Measurements from ENCODE around the gene GPC2. TPM values are rescaled to one million over a fixed set of nuclear protein-coding genes. Genes with fewer than 3 reads are reported as not detected.
"Not testable (repeated sequence)": the region's sequence is repeated elsewhere in the genome, so short reads cannot be mapped to it uniquely, and the experiment has no call there.

The GPC2 gene
- total RNA-seq, 1 experiment from 2014 or later: 17.9 TPM

- CTCF ChIA-PET: no interaction called here
- Histone ChIP-seq H3K4me2 (ENCODE audit: low read length) (no peak overlapping the region), H3K36me3 (ENCODE audit: control insufficient read depth in 1 of 2, insufficient read depth in 2 of 2, low read length in 2 of 2) (no peaks in the 10 kb centered on the region), H3K4me3 (replicated peaks in 1 of 2; ENCODE audit: low read depth in 1 of 2, low read length in 2 of 2) (no peak overlapping the region), H3K27me3 (ENCODE audit: insufficient read depth, low read length) (no peaks in the 10 kb centered on the region), H4K20me1 (ENCODE audit: insufficient read depth) (no peaks in the 10 kb centered on the region), H3K9ac (ENCODE audit: low read length) (no peak overlapping the region), H2AFZ (ENCODE audit: low read depth, low read length, poor library complexity, severe bottlenecking) (no peak overlapping the region), H3K9me2 (ENCODE audit: insufficient read depth) (no peaks in the 10 kb centered on the region), H3K4me1 (ENCODE audit: control insufficient read depth in 1 of 2, insufficient read depth in 2 of 2, low read length in 2 of 2) (peaks cover 0 to 4% of the 10 kb centered on the region in 2 experiments; a peak in 2 of 4 replicates), H3K79me2 (ENCODE audit: insufficient read depth, low read length) (no peaks in the 10 kb centered on the region), H3K27ac (ENCODE audit: low read depth, low read length) (no peak overlapping the region), H3K9me3 (ENCODE audit: control insufficient read depth in 1 of 2, insufficient read depth in 1 of 2, low read depth in 1 of 2, low read length in 2 of 2) (no peaks in the 10 kb centered on the region)
- no peak for ATAC-seq
- DNase-seq (ENCODE audit: low read depth, low spot score): no peak
- no peak for TF ChIP-seq EGR1 (IDR thresholded peaks at IDR 0.05; ENCODE audit: low read depth)
- no peak for TF ChIP-seq CTCF (IDR thresholded peaks at IDR 0.05 in 2 of 3, conservative IDR thresholded peaks at IDR 0.05 in 1 of 3; ENCODE audit: borderline replicate concordance in 1 of 3, insufficient read depth in 1 of 3, low read depth in 2 of 3, low read length in 2 of 3)
- TF ChIP-seq ELF1 (IDR thresholded peaks at IDR 0.05; ENCODE audit: borderline replicate concordance, low read depth): no peak
- BruUV-seq (replicated peaks): no TSS peak
- POLR2A ChIA-PET: no interaction called here
- intact Hi-C loops (cut with micrococcal nuclease): loop anchor here (10.0 kb wide), 1 partner anchor 212 kb away; no protein-coding TSS in a partner anchor
- RAD21 ChIA-PET (ENCODE audit: low non-redundant PET in 1 of 2, low total read pairs in 2 of 2, uncharacterized antibody in 2 of 2, unreplicated experiment in 2 of 2): no interaction called here
Observed at GRCh38 chr7:100192969-100193368, 15.8 kb upstream of the GPC2 start.

GRCh38 chr7:100192281-100192862, 15.2 kb upstream of the GPC2 start:
- ATAC-seq; H3K9ac ChIP-seq (ENCODE audit: low read length); H4K20me1 ChIP-seq (ENCODE audit: insufficient read depth); POLR2A ChIA-PET; BruUV-seq (replicated peaks); H3K9me2 ChIP-seq (ENCODE audit: insufficient read depth); H3K4me3 ChIP-seq (replicated peaks in 1 of 2; ENCODE audit: low read depth in 1 of 2, low read length in 2 of 2); DNase-seq (ENCODE audit: low read depth, low spot score); CTCF ChIA-PET; H3K27ac ChIP-seq (ENCODE audit: low read depth, low read length); H3K27me3 ChIP-seq (ENCODE audit: insufficient read depth, low read length); H3K9me3 ChIP-seq (ENCODE audit: control insufficient read depth in 1 of 2, insufficient read depth in 1 of 2, low read depth in 1 of 2, low read length in 2 of 2); H3K4me1 ChIP-seq (ENCODE audit: control insufficient read depth in 1 of 2, insufficient read depth in 2 of 2, low read length in 2 of 2); H2AFZ ChIP-seq (ENCODE audit: low read depth, low read length, poor library complexity, severe bottlenecking); H3K4me2 ChIP-seq (ENCODE audit: low read length); RAD21 ChIA-PET (ENCODE audit: low non-redundant PET in 1 of 2, low total read pairs in 2 of 2, uncharacterized antibody in 2 of 2, unreplicated experiment in 2 of 2); H3K36me3 ChIP-seq (ENCODE audit: control insufficient read depth in 1 of 2, insufficient read depth in 2 of 2, low read length in 2 of 2); H3K79me2 ChIP-seq (ENCODE audit: insufficient read depth, low read length): not testable (repeated sequence)
- intact Hi-C loops (cut with micrococcal nuclease): loop anchor here (10.0 kb wide), 1 partner anchor 212 kb away; no protein-coding TSS in a partner anchor

All from HCT116 (cell line).